GM12873 (cell line): ENCODE results near the gene LIMK2.

Source experiments
- TF ChIP-seq, protein P1 (sequence below): IDR thresholded peaks from 2 replicates; pipeline ENCODE4 v1.5.1; 2012; ENCODE audit warnings: low read depth, mild to moderate bottlenecking, moderate library complexity, low read length, control low read depth; ENCODE audit not compliant: insufficient read depth; ENCODE audit errors: missing control alignments

LIMK2 gene

DNA sequence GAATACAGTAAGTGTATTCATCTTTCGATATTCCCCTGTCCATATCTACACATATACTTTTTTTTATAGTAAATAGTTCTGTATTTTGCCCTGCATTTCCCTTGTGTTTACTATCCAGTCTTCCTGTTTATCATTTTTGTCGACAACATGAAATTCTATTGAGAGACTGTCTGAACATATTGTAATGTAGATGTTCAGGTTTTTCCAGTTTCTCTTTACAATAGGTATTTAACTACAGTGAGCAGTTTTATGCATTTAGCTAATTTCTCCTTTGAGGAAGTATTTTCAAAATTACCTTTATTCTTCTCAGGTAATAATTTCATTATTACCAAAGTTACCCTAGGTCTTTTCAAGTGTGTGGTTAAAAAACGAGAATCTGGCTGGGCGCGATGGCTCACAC is 63.5 kb downstream of the LIMK2 start:
- TF ChIP-seq, protein P1, sequence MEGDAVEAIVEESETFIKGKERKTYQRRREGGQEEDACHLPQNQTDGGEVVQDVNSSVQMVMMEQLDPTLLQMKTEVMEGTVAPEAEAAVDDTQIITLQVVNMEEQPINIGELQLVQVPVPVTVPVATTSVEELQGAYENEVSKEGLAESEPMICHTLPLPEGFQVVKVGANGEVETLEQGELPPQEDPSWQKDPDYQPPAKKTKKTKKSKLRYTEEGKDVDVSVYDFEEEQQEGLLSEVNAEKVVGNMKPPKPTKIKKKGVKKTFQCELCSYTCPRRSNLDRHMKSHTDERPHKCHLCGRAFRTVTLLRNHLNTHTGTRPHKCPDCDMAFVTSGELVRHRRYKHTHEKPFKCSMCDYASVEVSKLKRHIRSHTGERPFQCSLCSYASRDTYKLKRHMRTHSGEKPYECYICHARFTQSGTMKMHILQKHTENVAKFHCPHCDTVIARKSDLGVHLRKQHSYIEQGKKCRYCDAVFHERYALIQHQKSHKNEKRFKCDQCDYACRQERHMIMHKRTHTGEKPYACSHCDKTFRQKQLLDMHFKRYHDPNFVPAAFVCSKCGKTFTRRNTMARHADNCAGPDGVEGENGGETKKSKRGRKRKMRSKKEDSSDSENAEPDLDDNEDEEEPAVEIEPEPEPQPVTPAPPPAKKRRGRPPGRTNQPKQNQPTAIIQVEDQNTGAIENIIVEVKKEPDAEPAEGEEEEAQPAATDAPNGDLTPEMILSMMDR = no peak

DNA sequence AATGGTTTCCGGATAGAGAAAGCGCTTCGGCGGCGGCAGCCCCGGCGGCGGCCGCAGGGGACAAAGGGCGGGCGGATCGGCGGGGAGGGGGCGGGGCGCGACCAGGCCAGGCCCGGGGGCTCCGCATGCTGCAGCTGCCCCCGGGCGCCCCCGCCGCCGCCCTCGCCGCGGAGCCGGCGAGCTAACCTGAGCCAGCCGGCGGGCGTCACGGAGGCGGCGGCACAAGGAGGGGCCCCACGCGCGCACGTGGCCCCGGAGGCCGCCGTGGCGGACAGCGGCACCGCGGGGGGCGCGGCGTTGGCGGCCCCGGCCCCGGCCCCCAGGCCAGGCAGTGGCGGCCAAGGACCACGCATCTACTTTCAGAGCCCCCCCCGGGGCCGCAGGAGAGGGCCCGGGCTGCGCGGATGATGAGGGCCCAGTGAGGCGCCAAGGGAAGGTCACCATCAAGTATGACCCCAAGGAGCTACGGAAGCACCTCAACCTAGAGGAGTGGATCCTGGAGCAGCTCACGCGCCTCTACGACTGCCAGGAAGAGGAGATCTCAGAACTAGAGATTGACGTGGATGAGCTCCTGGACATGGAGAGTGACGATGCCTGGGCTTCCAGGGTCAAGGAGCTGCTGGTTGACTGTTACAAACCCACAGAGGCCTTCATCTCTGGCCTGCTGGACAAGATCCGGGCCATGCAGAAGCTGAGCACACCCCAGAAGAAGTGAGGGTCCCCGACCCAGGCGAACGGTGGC is 64.5 kb downstream of the LIMK2 start:
- TF ChIP-seq, protein P1 = no peak

DNA sequence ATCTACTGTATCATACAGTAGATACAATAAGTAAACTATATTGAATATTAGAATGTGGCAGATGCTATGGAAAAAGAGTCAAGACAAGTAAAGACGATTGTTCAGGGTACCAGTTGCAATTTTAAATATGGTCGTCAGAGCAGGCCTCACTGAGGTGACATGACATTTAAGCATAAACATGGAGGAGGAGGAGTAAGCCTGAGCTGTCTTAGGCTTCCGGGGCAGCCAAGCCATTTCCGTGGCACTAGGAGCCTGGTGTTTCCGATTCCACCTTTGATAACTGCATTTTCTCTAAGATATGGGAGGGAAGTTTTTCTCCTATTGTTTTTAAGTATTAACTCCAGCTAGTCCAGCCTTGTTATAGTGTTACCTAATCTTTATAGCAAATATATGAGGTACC is 65.6 kb downstream of the LIMK2 start:
- TF ChIP-seq, protein P1 = no peak

DNA sequence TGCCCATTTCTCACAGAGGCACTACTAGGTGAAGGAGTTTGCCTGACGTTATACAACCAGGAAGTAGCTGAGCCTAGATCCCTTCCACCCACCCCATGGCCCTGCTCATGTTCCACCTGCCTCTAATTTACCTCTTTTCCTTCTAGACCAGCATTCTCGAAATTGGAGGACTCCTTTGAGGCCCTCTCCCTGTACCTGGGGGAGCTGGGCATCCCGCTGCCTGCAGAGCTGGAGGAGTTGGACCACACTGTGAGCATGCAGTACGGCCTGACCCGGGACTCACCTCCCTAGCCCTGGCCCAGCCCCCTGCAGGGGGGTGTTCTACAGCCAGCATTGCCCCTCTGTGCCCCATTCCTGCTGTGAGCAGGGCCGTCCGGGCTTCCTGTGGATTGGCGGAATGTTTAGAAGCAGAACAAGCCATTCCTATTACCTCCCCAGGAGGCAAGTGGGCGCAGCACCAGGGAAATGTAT is 66.1 kb downstream of the LIMK2 start:
- TF ChIP-seq, protein P1 = no peak

DNA sequence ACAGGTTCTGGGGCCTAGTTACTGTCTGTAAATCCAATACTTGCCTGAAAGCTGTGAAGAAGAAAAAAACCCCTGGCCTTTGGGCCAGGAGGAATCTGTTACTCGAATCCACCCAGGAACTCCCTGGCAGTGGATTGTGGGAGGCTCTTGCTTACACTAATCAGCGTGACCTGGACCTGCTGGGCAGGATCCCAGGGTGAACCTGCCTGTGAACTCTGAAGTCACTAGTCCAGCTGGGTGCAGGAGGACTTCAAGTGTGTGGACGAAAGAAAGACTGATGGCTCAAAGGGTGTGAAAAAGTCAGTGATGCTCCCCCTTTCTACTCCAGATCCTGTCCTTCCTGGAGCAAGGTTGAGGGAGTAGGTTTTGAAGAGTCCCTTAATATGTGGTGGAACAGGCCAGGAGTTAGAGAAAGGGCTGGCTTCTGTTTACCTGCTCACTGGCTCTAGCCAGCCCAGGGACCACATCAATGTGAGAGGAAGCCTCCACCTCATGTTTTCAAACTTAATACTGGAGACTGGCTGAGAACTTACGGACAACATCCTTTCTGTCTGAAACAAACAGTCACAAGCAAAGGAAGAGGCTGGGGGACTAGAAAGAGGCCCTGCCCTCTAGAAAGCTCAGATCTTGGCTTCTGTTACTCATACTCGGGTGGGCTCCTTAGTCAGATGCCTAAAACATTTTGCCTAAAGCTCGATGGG is 66.7 kb downstream of the LIMK2 start:
- TF ChIP-seq, protein P1 = no peak

- TF ChIP-seq, protein P1 = no peak
Observed at GRCh38 chr22:31279327-31279669, 67.2 kb downstream of the LIMK2 start.

DNA sequence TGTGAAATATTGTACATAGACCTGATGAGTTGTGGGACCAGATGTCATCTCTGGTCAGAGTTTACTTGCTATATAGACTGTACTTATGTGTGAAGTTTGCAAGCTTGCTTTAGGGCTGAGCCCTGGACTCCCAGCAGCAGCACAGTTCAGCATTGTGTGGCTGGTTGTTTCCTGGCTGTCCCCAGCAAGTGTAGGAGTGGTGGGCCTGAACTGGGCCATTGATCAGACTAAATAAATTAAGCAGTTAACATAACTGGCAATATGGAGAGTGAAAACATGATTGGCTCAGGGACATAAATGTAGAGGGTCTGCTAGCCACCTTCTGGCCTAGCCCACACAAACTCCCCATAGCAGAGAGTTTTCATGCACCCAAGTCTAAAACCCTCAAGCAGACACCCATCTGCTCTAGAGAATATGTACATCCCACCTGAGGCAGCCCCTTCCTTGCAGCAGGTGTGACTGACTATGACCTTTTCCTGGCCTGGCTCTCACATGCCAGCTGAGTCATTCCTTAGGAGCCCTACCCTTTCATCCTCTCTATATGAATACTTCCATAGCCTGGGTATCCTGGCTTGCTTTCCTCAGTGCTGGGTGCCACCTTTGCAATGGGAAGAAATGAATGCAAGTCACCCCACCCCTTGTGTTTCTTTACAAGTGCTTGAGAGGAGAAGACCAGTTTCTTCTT is 67.9 kb downstream of the LIMK2 start:
- TF ChIP-seq, protein P1 = no peak
